ENCODE results near the gene LIMS3. TPM values are rescaled to one million over a fixed set of nuclear protein-coding genes. Genes with fewer than 3 reads are reported as not detected.
"Not testable (repeated sequence)": the region's sequence is repeated elsewhere in the genome, so short reads cannot be mapped to it uniquely, and the experiment has no call there.

Gene LIMS3
- total RNA-seq, 6 experiments from 2014 or later, result 0.22 to 1.0 (median 0.34) TPM; not detected in 2

GRCh38 chr2:109897769-109898461 lies 573 bp upstream of the LIMS3 start:
- H3K4me1 ChIP-seq; DNase-seq; H3K9me3 ChIP-seq; H3K36me3 ChIP-seq; H3K4me3 ChIP-seq; H3K27ac ChIP-seq; intact Hi-C loops (cut with DNase I); ATAC-seq; H3K27me3 ChIP-seq: not testable (repeated sequence)
- no CpG with 5 or more reads among the region's 8 CpGs for WGBS (ENCODE audit: insufficient coverage, low coverage, low lambda C conversion rate, missing lambda C conversion rate)

GRCh38 chr2:109905796-109906195 lies 7.3 kb downstream of the LIMS3 start:
- H3K4me1 ChIP-seq; H3K4me3 ChIP-seq; H3K27ac ChIP-seq; H3K36me3 ChIP-seq; H3K9me3 ChIP-seq; H3K27me3 ChIP-seq; DNase-seq; intact Hi-C loops (cut with DNase I): not testable (repeated sequence)
- peak; percentile 11 to 87 (median 54) for ATAC-seq
- no CpG with 5 or more reads among the region's 8 CpGs for WGBS (ENCODE audit: insufficient coverage, low coverage, low lambda C conversion rate, missing lambda C conversion rate)

GRCh38 chr2:109908626-109909025 lies 10.1 kb downstream of the LIMS3 start:
- H3K9me3 ChIP-seq; H3K4me3 ChIP-seq; ATAC-seq; H3K36me3 ChIP-seq; H3K27me3 ChIP-seq; DNase-seq; H3K4me1 ChIP-seq; H3K27ac ChIP-seq; intact Hi-C loops (cut with DNase I): not testable (repeated sequence)
- WGBS (ENCODE audit: insufficient coverage, low coverage, low lambda C conversion rate, missing lambda C conversion rate), result no CpG with 5 or more reads among the region's 2 CpGs

- intact Hi-C loops (cut with DNase I), result not testable (repeated sequence)
- peak in 2 of 4 donors; percentile 35 to 40 for ATAC-seq
These were observed 12.3 kb downstream of the LIMS3 start for GRCh38 chr2:109910789-109911188.

GRCh38 chr2:109913911-109914310 lies 15.4 kb downstream of the LIMS3 start:
- DNase-seq; H3K27ac ChIP-seq; H3K27me3 ChIP-seq; H3K4me1 ChIP-seq; H3K9me3 ChIP-seq; H3K4me3 ChIP-seq; intact Hi-C loops (cut with DNase I); H3K36me3 ChIP-seq: not testable (repeated sequence)
- WGBS (ENCODE audit: insufficient coverage, low coverage, low lambda C conversion rate, missing lambda C conversion rate), result 89% methylated on average over 1 of the region's 2 CpGs
- peak; percentile 11 to 44 (median 33) for ATAC-seq

More at GRCh38 chr2:109910789-109911188, 12.3 kb downstream of the LIMS3 start:
- not testable (repeated sequence) for H3K4me3 ChIP-seq, H3K36me3 ChIP-seq, H3K27me3 ChIP-seq, H3K9me3 ChIP-seq, DNase-seq, H3K27ac ChIP-seq, H3K4me1 ChIP-seq

GRCh38 chr2:109914552-109914951 lies 16.1 kb downstream of the LIMS3 start:
- H3K4me3 ChIP-seq; DNase-seq; intact Hi-C loops (cut with DNase I); H3K36me3 ChIP-seq; H3K9me3 ChIP-seq; H3K27ac ChIP-seq; H3K4me1 ChIP-seq; H3K27me3 ChIP-seq: not testable (repeated sequence)
- no CpG with 5 or more reads among the region's 7 CpGs for WGBS (ENCODE audit: insufficient coverage, low coverage, low lambda C conversion rate, missing lambda C conversion rate)
- ATAC-seq, result peak; percentile 43 to 79 (median 62)

- H3K4me3 ChIP-seq; H3K4me1 ChIP-seq; H3K27ac ChIP-seq; H3K36me3 ChIP-seq; intact Hi-C loops (cut with DNase I); H3K9me3 ChIP-seq; H3K27me3 ChIP-seq; DNase-seq: not testable (repeated sequence)
- no CpG with 5 or more reads among the region's 5 CpGs for WGBS (ENCODE audit: insufficient coverage, low coverage, low lambda C conversion rate, missing lambda C conversion rate)
- peak; percentile 47 to 78 (median 56) for ATAC-seq
These were observed 17.3 kb downstream of the LIMS3 start for GRCh38 chr2:109915830-109916229.

GRCh38 chr2:109920162-109920561 lies 21.7 kb downstream of the LIMS3 start:
- no CpG with 5 or more reads among the region's 2 CpGs for WGBS (ENCODE audit: insufficient coverage, low coverage, low lambda C conversion rate, missing lambda C conversion rate)
- H3K27me3 ChIP-seq; H3K9me3 ChIP-seq; intact Hi-C loops (cut with DNase I); H3K4me3 ChIP-seq; H3K36me3 ChIP-seq; H3K4me1 ChIP-seq; DNase-seq; H3K27ac ChIP-seq: not testable (repeated sequence)
- ATAC-seq, result peak in 2 of 4 donors; percentile 33 to 79

GRCh38 chr2:109921543-109922384 lies 23.3 kb downstream of the LIMS3 start:
- H3K27me3 ChIP-seq; H3K4me1 ChIP-seq; H3K36me3 ChIP-seq; H3K27ac ChIP-seq; intact Hi-C loops (cut with DNase I); H3K4me3 ChIP-seq; DNase-seq; H3K9me3 ChIP-seq: not testable (repeated sequence)
- ATAC-seq, result peak; percentile 55 to 84 (median 75)
- WGBS (ENCODE audit: insufficient coverage, low coverage, low lambda C conversion rate, missing lambda C conversion rate), result no CpG with 5 or more reads among the region's 7 CpGs

- H3K4me3 ChIP-seq; intact Hi-C loops (cut with DNase I); H3K9me3 ChIP-seq; H3K4me1 ChIP-seq; H3K27ac ChIP-seq; H3K36me3 ChIP-seq; DNase-seq; H3K27me3 ChIP-seq: not testable (repeated sequence)
- peak in 3 of 4 donors; percentile 28 to 52 (median 38) for ATAC-seq
- WGBS (ENCODE audit: insufficient coverage, low coverage, low lambda C conversion rate, missing lambda C conversion rate), result no CpG with 5 or more reads among the region's 2 CpGs
These were observed 26.0 kb downstream of the LIMS3 start for GRCh38 chr2:109924481-109924880.

- H3K4me1 ChIP-seq; H3K36me3 ChIP-seq; H3K27ac ChIP-seq; ATAC-seq; DNase-seq; H3K4me3 ChIP-seq; H3K27me3 ChIP-seq; intact Hi-C loops (cut with DNase I); H3K9me3 ChIP-seq: not testable (repeated sequence)
- no CpG with 5 or more reads among the region's 4 CpGs for WGBS (ENCODE audit: insufficient coverage, low coverage, low lambda C conversion rate, missing lambda C conversion rate)
These were observed 29.3 kb downstream of the LIMS3 start for GRCh38 chr2:109927803-109928202.

Data from right lobe of liver (tissue), 6 donors.